ENCODE data around the gene GET4. TPM values are rescaled to one million over a fixed set of nuclear protein-coding genes. Genes with fewer than 3 reads are reported as not detected.

Gene GET4, protein sequence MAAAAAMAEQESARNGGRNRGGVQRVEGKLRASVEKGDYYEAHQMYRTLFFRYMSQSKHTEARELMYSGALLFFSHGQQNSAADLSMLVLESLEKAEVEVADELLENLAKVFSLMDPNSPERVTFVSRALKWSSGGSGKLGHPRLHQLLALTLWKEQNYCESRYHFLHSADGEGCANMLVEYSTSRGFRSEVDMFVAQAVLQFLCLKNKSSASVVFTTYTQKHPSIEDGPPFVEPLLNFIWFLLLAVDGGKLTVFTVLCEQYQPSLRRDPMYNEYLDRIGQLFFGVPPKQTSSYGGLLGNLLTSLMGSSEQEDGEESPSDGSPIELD
- total RNA-seq (10 to 100 TPM; 19.5 to 30.3 TPM), polyA plus RNA-seq (10 to 100 TPM; 24.3 to 34.7 TPM)

DNA sequence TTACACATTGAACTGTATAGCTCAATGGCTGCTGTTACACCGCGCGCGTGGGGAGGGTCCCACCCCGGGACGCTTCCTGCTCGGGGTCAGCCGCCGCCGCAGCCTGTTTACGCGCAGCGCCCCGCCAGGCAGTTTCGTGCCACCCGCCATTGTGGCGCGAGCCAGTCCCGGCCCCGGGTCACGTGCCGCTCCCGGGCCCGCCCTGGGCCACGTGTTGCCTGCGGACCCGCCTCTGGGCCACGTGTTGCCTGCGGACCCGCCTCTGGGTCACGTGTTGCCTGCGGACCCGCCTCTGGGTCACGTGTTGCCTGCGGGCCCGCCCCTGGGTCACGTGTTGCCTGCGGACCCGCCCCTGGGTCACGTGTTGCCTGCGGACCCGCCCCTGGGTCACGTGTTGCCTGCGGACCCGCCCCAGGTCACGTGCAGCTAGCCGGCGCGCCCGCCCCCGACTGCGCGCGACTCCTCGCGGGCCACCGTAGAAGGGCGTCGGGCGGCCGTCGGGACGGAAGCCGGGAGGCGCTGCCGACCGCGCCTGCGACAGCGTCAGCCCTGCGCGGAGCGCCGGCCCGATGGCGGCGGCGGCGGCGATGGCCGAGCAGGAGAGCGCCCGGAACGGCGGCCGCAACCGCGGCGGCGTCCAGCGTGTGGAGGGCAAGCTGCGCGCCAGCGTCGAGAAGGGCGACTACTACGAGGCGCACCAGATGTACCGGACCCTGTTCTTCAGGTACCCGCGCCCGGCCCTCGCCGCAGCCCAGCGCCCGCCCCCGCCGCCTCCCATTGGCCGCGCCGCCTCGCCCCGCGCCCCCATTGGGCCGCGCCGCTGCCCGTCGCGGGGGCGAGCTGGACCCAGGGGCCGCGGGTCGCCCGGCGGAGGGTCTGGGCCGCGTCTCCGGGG, at the start of gene GET4:
Gene GET4, plus strand, starts transcription at position 478 of the 895 bp plus-strand sequence. Its CDS starts 92 bp downstream, at position 570.
- Histone ChIP-seq H3K27me3 (ENCODE audit: control insufficient read depth in 4 of 4, insufficient read depth in 4 of 4, low read length in 3 of 4) (no peaks in the 10 kb centered on the region), H3K36me3 (ENCODE audit: control insufficient read depth in 4 of 4, insufficient read depth in 3 of 4, low read depth in 1 of 4, low read length in 3 of 4) (peaks cover 0 to 12% (median 0%) of the 10 kb centered on the region in 4 donors), H3K27ac (ENCODE audit: low read depth in 1 of 2, low read length in 2 of 2) (peak within 1 kb of the TSS; percentile 71 to 96), H3K4me3 (ENCODE audit: low read depth in 1 of 3, low read length in 3 of 3) (peak within 1 kb of the TSS; percentile 67 to 93 (median 76)), H3K9me3 (ENCODE audit: control insufficient read depth in 4 of 4, low read length in 3 of 4) (no peaks in the 10 kb centered on the region), H3K9ac (ENCODE audit: low read depth in 1 of 2, low read length in 2 of 2) (peak within 1 kb of the TSS; percentile 48 to 50), H3K4me1 (ENCODE audit: control insufficient read depth in 4 of 4, insufficient read depth in 4 of 4, low read length in 3 of 4) (peaks cover 11 to 42% (median 26%) of the 10 kb centered on the region in 4 donors)
- WGBS = under 1% methylated on average over 129 of the region's 129 CpGs
- DNase-seq (ENCODE audit: low spot score) = peak; percentile 94
- TF ChIP-seq, protein P1, sequence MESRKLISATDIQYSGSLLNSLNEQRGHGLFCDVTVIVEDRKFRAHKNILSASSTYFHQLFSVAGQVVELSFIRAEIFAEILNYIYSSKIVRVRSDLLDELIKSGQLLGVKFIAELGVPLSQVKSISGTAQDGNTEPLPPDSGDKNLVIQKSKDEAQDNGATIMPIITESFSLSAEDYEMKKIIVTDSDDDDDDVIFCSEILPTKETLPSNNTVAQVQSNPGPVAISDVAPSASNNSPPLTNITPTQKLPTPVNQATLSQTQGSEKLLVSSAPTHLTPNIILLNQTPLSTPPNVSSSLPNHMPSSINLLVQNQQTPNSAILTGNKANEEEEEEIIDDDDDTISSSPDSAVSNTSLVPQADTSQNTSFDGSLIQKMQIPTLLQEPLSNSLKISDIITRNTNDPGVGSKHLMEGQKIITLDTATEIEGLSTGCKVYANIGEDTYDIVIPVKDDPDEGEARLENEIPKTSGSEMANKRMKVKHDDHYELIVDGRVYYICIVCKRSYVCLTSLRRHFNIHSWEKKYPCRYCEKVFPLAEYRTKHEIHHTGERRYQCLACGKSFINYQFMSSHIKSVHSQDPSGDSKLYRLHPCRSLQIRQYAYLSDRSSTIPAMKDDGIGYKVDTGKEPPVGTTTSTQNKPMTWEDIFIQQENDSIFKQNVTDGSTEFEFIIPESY (IDR thresholded peaks at IDR 0.05) = no peak
- no peak for TF ChIP-seq ATF3 (IDR thresholded peaks at IDR 0.05)
- no peak for TF ChIP-seq HNF4A (conservative IDR thresholded peaks at IDR 0.05)
- TF ChIP-seq YY1 (IDR thresholded peaks at IDR 0.05) = peak; percentile 93
- TF ChIP-seq SP1 (IDR thresholded peaks at IDR 0.05) = peak; percentile 38
- no peak for TF ChIP-seq RXRA (IDR thresholded peaks at IDR 0.05)
- TF ChIP-seq HNF4G (IDR thresholded peaks at IDR 0.05) = no peak
- no peak for TF ChIP-seq GABPA (IDR thresholded peaks at IDR 0.05 in 1 of 2, conservative IDR thresholded peaks at IDR 0.05 in 1 of 2)
- TF ChIP-seq REST (IDR thresholded peaks at IDR 0.05) = no peak
- no peak for TF ChIP-seq TAF1 (conservative IDR thresholded peaks at IDR 0.05)
- TF ChIP-seq, protein P2, sequence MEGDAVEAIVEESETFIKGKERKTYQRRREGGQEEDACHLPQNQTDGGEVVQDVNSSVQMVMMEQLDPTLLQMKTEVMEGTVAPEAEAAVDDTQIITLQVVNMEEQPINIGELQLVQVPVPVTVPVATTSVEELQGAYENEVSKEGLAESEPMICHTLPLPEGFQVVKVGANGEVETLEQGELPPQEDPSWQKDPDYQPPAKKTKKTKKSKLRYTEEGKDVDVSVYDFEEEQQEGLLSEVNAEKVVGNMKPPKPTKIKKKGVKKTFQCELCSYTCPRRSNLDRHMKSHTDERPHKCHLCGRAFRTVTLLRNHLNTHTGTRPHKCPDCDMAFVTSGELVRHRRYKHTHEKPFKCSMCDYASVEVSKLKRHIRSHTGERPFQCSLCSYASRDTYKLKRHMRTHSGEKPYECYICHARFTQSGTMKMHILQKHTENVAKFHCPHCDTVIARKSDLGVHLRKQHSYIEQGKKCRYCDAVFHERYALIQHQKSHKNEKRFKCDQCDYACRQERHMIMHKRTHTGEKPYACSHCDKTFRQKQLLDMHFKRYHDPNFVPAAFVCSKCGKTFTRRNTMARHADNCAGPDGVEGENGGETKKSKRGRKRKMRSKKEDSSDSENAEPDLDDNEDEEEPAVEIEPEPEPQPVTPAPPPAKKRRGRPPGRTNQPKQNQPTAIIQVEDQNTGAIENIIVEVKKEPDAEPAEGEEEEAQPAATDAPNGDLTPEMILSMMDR (IDR thresholded peaks at IDR 0.05; ENCODE audit: low read depth, low read length, missing input control) = no peak
- TF ChIP-seq RAD21 (IDR thresholded peaks at IDR 0.05) = no peak
- peak; percentile 84 to 92 for TF ChIP-seq EGR1 (IDR thresholded peaks at IDR 0.05; ENCODE audit: low read depth in 2 of 2)
- TF ChIP-seq FOXA2 (IDR thresholded peaks at IDR 0.05) = no peak
